ENCODE results near the gene NRXN3.

DNA sequence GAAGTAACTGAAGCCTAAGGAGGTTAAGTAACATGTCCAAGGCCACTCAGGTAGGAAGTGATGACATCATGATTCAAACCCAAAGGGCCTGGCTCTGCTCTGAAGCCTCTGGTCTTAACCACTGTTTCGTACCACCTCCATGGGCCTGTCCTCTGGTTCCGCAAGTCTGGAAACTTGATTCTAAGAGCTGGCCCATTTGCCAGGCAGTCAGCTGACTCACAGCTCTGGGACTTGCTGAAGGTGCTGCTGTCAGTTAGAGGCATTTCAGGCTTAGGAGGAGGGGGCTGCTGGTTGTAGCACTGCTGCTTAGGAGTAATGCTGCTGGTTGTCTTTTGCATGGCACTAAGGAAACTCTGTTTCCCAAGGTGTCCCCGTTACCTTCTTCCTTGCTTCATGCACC lies 7.9 kb downstream of the NRXN3 start:
- TF ChIP-seq EZH2phosphoT487 (IDR thresholded peaks at IDR 0.05) = no peak
- TF ChIP-seq, protein P1, sequence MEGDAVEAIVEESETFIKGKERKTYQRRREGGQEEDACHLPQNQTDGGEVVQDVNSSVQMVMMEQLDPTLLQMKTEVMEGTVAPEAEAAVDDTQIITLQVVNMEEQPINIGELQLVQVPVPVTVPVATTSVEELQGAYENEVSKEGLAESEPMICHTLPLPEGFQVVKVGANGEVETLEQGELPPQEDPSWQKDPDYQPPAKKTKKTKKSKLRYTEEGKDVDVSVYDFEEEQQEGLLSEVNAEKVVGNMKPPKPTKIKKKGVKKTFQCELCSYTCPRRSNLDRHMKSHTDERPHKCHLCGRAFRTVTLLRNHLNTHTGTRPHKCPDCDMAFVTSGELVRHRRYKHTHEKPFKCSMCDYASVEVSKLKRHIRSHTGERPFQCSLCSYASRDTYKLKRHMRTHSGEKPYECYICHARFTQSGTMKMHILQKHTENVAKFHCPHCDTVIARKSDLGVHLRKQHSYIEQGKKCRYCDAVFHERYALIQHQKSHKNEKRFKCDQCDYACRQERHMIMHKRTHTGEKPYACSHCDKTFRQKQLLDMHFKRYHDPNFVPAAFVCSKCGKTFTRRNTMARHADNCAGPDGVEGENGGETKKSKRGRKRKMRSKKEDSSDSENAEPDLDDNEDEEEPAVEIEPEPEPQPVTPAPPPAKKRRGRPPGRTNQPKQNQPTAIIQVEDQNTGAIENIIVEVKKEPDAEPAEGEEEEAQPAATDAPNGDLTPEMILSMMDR (IDR thresholded peaks at IDR 0.05) = no peak
